ENCODE measurements around the gene KLHL40. TPM values are rescaled to one million over a fixed set of nuclear protein-coding genes. Genes with fewer than 3 reads are reported as not detected.

KLHL40 gene
- total and polyA plus RNA-seq, 2 donors (not counting 1 experiment from before 2014, with no cell fraction given), result not detected

- Histone ChIP-seq H2AFZ (ENCODE audit: low read length) (no peak overlapping the region), H3K36me3 (ENCODE audit: control insufficient read depth, insufficient read depth, low read length) (peaks cover 4% of the 10 kb centered on the region), H3K4me1 (ENCODE audit: control insufficient read depth, extremely low read depth, insufficient read depth, low read length) (peaks cover 33% of the 10 kb centered on the region), H3K4me3 (replicated peaks in 1 of 4; ENCODE audit: control extremely low read depth in 1 of 4, insufficient read depth in 1 of 4, low read depth in 3 of 4, low read length in 4 of 4) (peak overlapping the region; percentile 60 to 82 (median 75)), H3K4me2 (ENCODE audit: extremely low read depth, insufficient read depth, low read length) (peak overlapping the region; percentile 80), H3K27me3 (ENCODE audit: control insufficient read depth, insufficient read depth, low read length) (no peaks in the 10 kb centered on the region), H3K9me3 (ENCODE audit: control insufficient read depth, insufficient read depth, low read depth, low read length) (no peaks in the 10 kb centered on the region), H3K27ac (ENCODE audit: insufficient read depth, low read length) (peak overlapping the region; percentile 80), H4K20me1 (ENCODE audit: control insufficient read depth, extremely low read depth, insufficient read depth, low read length) (no peaks in the 10 kb centered on the region), H3K79me2 (ENCODE audit: control insufficient read depth, insufficient read depth, low read length) (peaks cover 32% of the 10 kb centered on the region), H3K9ac (ENCODE audit: insufficient read depth, low read length) (peak overlapping the region; percentile 80)
- TF ChIP-seq EZH2 (IDR thresholded peaks at IDR 0.05; ENCODE audit: low read length, missing control alignments) (no peak), CTCF (conservative IDR thresholded peaks at IDR 0.05 in 1 of 2, IDR thresholded peaks at IDR 0.05 in 1 of 2; ENCODE audit: low read depth in 1 of 2, low read length in 2 of 2) (no peak)
- DNase-seq (ENCODE audit: low read depth in 2 of 2), result no peak
Measured at GRCh38 chr3:42653303-42653559, 32.1 kb upstream of the KLHL40 start.

- Histone ChIP-seq H3K36me3 (ENCODE audit: control insufficient read depth, insufficient read depth, low read length) (peaks cover 9% of the 10 kb centered on the region), H3K79me2 (ENCODE audit: control insufficient read depth, insufficient read depth, low read length) (peaks cover 32% of the 10 kb centered on the region), H3K27ac (ENCODE audit: insufficient read depth, low read length) (peak within 1 kb of the TSS; percentile 80), H3K4me3 (replicated peaks in 1 of 4; ENCODE audit: control extremely low read depth in 1 of 4, insufficient read depth in 1 of 4, low read depth in 3 of 4, low read length in 4 of 4) (peak within 1 kb of the TSS; percentile 60 to 82 (median 75)), H2AFZ (ENCODE audit: low read length) (no peak within 1 kb of the TSS), H3K9me3 (ENCODE audit: control insufficient read depth, insufficient read depth, low read depth, low read length) (no peaks in the 10 kb centered on the region), H4K20me1 (ENCODE audit: control insufficient read depth, extremely low read depth, insufficient read depth, low read length) (no peaks in the 10 kb centered on the region), H3K9ac (ENCODE audit: insufficient read depth, low read length) (peak within 1 kb of the TSS; percentile 80), H3K4me2 (ENCODE audit: extremely low read depth, insufficient read depth, low read length) (peak within 1 kb of the TSS; percentile 84), H3K4me1 (ENCODE audit: control insufficient read depth, extremely low read depth, insufficient read depth, low read length) (peaks cover 33% of the 10 kb centered on the region), H3K27me3 (ENCODE audit: control insufficient read depth, insufficient read depth, low read length) (no peaks in the 10 kb centered on the region)
- DNase-seq (ENCODE audit: low read depth in 2 of 2), result peak; percentile 29 to 49
- TF ChIP-seq CTCF (conservative IDR thresholded peaks at IDR 0.05 in 1 of 2, IDR thresholded peaks at IDR 0.05 in 1 of 2; ENCODE audit: low read depth in 1 of 2, low read length in 2 of 2) (no peak), EZH2 (IDR thresholded peaks at IDR 0.05; ENCODE audit: low read length, missing control alignments) (no peak)
Measured at GRCh38 chr3:42653560-42654330, 31.6 kb upstream of the KLHL40 start, which contains the start of gene ZBTB47. Gene ZBTB47, plus strand, starts transcription at chr3:42653697. Its CDS starts 4,659 bp downstream, at chr3:42658356.

- H3K27ac ChIP-seq (ENCODE audit: insufficient read depth, low read length), result peak overlapping the region; percentile 62
- H3K9me3 ChIP-seq (ENCODE audit: control insufficient read depth, insufficient read depth, low read depth, low read length), result no peaks in the 10 kb centered on the region
- peaks cover 12% of the 10 kb centered on the region for H3K36me3 ChIP-seq (ENCODE audit: control insufficient read depth, insufficient read depth, low read length)
- H4K20me1 ChIP-seq (ENCODE audit: control insufficient read depth, extremely low read depth, insufficient read depth, low read length), result no peaks in the 10 kb centered on the region
- H3K4me1 ChIP-seq (ENCODE audit: control insufficient read depth, extremely low read depth, insufficient read depth, low read length), result peaks cover 34% of the 10 kb centered on the region
- H3K79me2 ChIP-seq (ENCODE audit: control insufficient read depth, insufficient read depth, low read length), result peaks cover 32% of the 10 kb centered on the region
- peak; percentile 58 to 62 for DNase-seq (ENCODE audit: low read depth in 2 of 2)
- peak overlapping the region; percentile 60 to 82 (median 75) for H3K4me3 ChIP-seq (replicated peaks in 1 of 4; ENCODE audit: control extremely low read depth in 1 of 4, insufficient read depth in 1 of 4, low read depth in 3 of 4, low read length in 4 of 4)
- peak in 1 of 2 donors; percentile 16 for TF ChIP-seq CTCF (conservative IDR thresholded peaks at IDR 0.05 in 1 of 2, IDR thresholded peaks at IDR 0.05 in 1 of 2; ENCODE audit: low read depth in 1 of 2, low read length in 2 of 2)
- no peak for TF ChIP-seq EZH2 (IDR thresholded peaks at IDR 0.05; ENCODE audit: low read length, missing control alignments)
- peak overlapping the region; percentile 84 for H3K4me2 ChIP-seq (ENCODE audit: extremely low read depth, insufficient read depth, low read length)
- H3K9ac ChIP-seq (ENCODE audit: insufficient read depth, low read length), result peak overlapping the region; percentile 80
- H2AFZ ChIP-seq (ENCODE audit: low read length), result no peak overlapping the region
- H3K27me3 ChIP-seq (ENCODE audit: control insufficient read depth, insufficient read depth, low read length), result no peaks in the 10 kb centered on the region
Measured at GRCh38 chr3:42654331-42655201, 30.8 kb upstream of the KLHL40 start.

Measured in fibroblast of lung (primary cell).